Measurements from ENCODE around the gene WDR5. TPM values are rescaled to one million over a fixed set of nuclear protein-coding genes. Genes with fewer than 3 reads are reported as not detected.
"Not testable (repeated sequence)": the region's sequence is repeated elsewhere in the genome, so short reads cannot be mapped to it uniquely, and the experiment has no call there.

The WDR5 gene
- 10 to 100 TPM; 16.0 to 42.3 (median 30.9) TPM for total RNA-seq
- polyA plus RNA-seq, result 10 to 100 TPM; 13.8 to 17.5 TPM
- 34.1 reads per million, percentile 63 among the genes with 10 or more reads in this experiment for total RNA-seq

GRCh38 chr9:134135343-134136117, at the start of gene WDR5:
TSS of gene WDR5 (plus strand) at chr9:134136082. CDS start at chr9:134139878, 3,796 bp downstream.
- Histone ChIP-seq H3K36me3 (ENCODE audit: control insufficient read depth in 2 of 3, insufficient read depth in 3 of 3, low read length in 3 of 3) (peaks cover 0 to 25% (median 3%) of the 10 kb centered on the region in 3 experiments), H3K9me3 (ENCODE audit: control insufficient read depth in 2 of 3, low read length in 3 of 3) (no peaks in the 10 kb centered on the region), H3K27ac (ENCODE audit: low read depth, low read length) (peak within 1 kb of the TSS; percentile 80), H3K4me1 (ENCODE audit: control insufficient read depth in 2 of 2, insufficient read depth in 2 of 2, low read length in 2 of 2) (peaks cover 19 to 28% of the 10 kb centered on the region in 2 donors), H3K4me3 (ENCODE audit: low read length) (peak within 1 kb of the TSS; percentile 94), H3K27me3 (ENCODE audit: control insufficient read depth in 2 of 2, insufficient read depth in 2 of 2, low read length in 2 of 2) (no peaks in the 10 kb centered on the region)
- POLR2A ChIA-PET, result interaction anchor here (0.6 to 4.0 kb wide), 9 partner anchors 29 to 636 kb away, joined by 3 to 61 read pairs (median 7); partner anchors contain the start of genes BRD3OS and RNU6ATAC
- Mint-ChIP-seq H3K4me3 (peak within 1 kb of the TSS; percentile 88 to 98 (median 92)), H3K36me3 (peaks cover 0 to 9% (median 7%) of the 10 kb centered on the region in 5 donors), H3K9me3 (no peaks in the 10 kb centered on the region), H3K4me1 (peaks cover 33 to 65% (median 49%) of the 10 kb centered on the region in 7 donors), H3K27me3 (no peaks in the 10 kb centered on the region), H3K27ac (peak within 1 kb of the TSS; percentile 84 to 93 (median 89))
- peak; percentile 96 for ATAC-seq
- CTCF ChIA-PET, result interaction anchor here (0.6 to 1.2 kb wide), 2 partner anchors 29 to 676 kb away, joined by 3 to 9 read pairs; partner anchors contain the start of genes CACFD1 and RNU6ATAC
- DNase-seq, result peak; percentile 85 to 97 (median 92)
- intact Hi-C loops (cut with micrococcal nuclease), result loop anchor here (1.0 to 5.0 kb wide), 4 partner anchors 29 to 1772 kb away; partner anchors contain the start of genes BRD3 (in 2 of the 2), BRD3OS (in 2 of the 2), RNU6ATAC (in 2 of the 2) and CAMSAP1 (in 1 of the 2)

- H3K4me1 Mint-ChIP-seq, result peaks cover 0 to 2% (median 0%) of the 10 kb centered on the region in 7 donors
- H3K27ac Mint-ChIP-seq, result no peak overlapping the region
- Histone ChIP-seq H3K27ac (ENCODE audit: low read depth, low read length) (no peak overlapping the region), H3K36me3 (ENCODE audit: control insufficient read depth in 2 of 3, insufficient read depth in 3 of 3, low read length in 3 of 3) (no peaks in the 10 kb centered on the region), H3K4me3 (ENCODE audit: low read length) (no peak overlapping the region), H3K27me3 (ENCODE audit: control insufficient read depth in 2 of 2, insufficient read depth in 2 of 2, low read length in 2 of 2) (no peaks in the 10 kb centered on the region), H3K4me1 (ENCODE audit: control insufficient read depth in 2 of 2, insufficient read depth in 2 of 2, low read length in 2 of 2) (no peaks in the 10 kb centered on the region), H3K9me3 (ENCODE audit: control insufficient read depth in 2 of 3, low read length in 3 of 3) (no peaks in the 10 kb centered on the region)
- peaks cover 0 to 15% (median 0%) of the 10 kb centered on the region in 5 donors for H3K27me3 Mint-ChIP-seq
- H3K9me3 Mint-ChIP-seq, result peaks cover 0 to 7% (median 0%) of the 10 kb centered on the region in 11 donors
- DNase-seq (no peak), ATAC-seq (no peak)
- ChIA-PET CTCF (interaction anchor here (0.7 kb wide), 1 partner anchor 181 kb away, joined by 3 read pairs; no protein-coding TSS in a partner anchor), POLR2A (no interaction called here)
- H3K4me3 Mint-ChIP-seq, result no peak overlapping the region
- peaks cover 0 to 4% (median 0%) of the 10 kb centered on the region in 5 donors for H3K36me3 Mint-ChIP-seq
- intact Hi-C loops (cut with micrococcal nuclease), result no loop called here
Measured at GRCh38 chr9:134088063-134088725, 47.7 kb upstream of the WDR5 start.

GRCh38 chr9:134089972-134090371, 45.9 kb upstream of the WDR5 start:
- no peaks in the 10 kb centered on the region for H3K27me3 ChIP-seq (ENCODE audit: control insufficient read depth in 2 of 2, insufficient read depth in 2 of 2, low read length in 2 of 2)
- H3K27ac Mint-ChIP-seq, result no peak overlapping the region
- DNase-seq, result no peak
- ATAC-seq, result no peak
- peaks cover 0 to 7% (median 0%) of the 10 kb centered on the region in 11 donors for H3K9me3 Mint-ChIP-seq
- CTCF ChIA-PET, result no interaction called here
- no peak overlapping the region for H3K4me3 ChIP-seq (ENCODE audit: low read length)
- H3K27me3 Mint-ChIP-seq, result peaks cover 9 to 19% (median 11%) of the 10 kb centered on the region in 5 donors
- POLR2A ChIA-PET, result interaction anchor here (0.6 kb wide), 1 partner anchor 35 kb away, joined by 5 read pairs; no protein-coding TSS in a partner anchor
- no peaks in the 10 kb centered on the region for H3K36me3 ChIP-seq (ENCODE audit: control insufficient read depth in 2 of 3, insufficient read depth in 3 of 3, low read length in 3 of 3)
- no peaks in the 10 kb centered on the region for H3K4me1 ChIP-seq (ENCODE audit: control insufficient read depth in 2 of 2, insufficient read depth in 2 of 2, low read length in 2 of 2)
- peaks cover 0 to 2% (median 0%) of the 10 kb centered on the region in 7 donors for H3K4me1 Mint-ChIP-seq
- intact Hi-C loops (cut with micrococcal nuclease), result no loop called here
- H3K36me3 Mint-ChIP-seq, result peaks cover 0 to 4% (median 0%) of the 10 kb centered on the region in 5 donors
- H3K9me3 ChIP-seq (ENCODE audit: control insufficient read depth in 2 of 3, low read length in 3 of 3), result no peaks in the 10 kb centered on the region
- H3K4me3 Mint-ChIP-seq, result no peak overlapping the region
- no peak overlapping the region for H3K27ac ChIP-seq (ENCODE audit: low read depth, low read length)

- no peak overlapping the region for H3K27ac Mint-ChIP-seq
- ATAC-seq (peak; percentile 90), DNase-seq (peak; percentile 13 to 60 (median 55))
- peaks cover 0 to 5% (median 3%) of the 10 kb centered on the region in 7 donors for H3K4me1 Mint-ChIP-seq
- Histone ChIP-seq H3K27me3 (ENCODE audit: control insufficient read depth in 2 of 2, insufficient read depth in 2 of 2, low read length in 2 of 2) (no peaks in the 10 kb centered on the region), H3K4me3 (ENCODE audit: low read length) (no peak overlapping the region), H3K4me1 (ENCODE audit: control insufficient read depth in 2 of 2, insufficient read depth in 2 of 2, low read length in 2 of 2) (no peaks in the 10 kb centered on the region), H3K9me3 (ENCODE audit: control insufficient read depth in 2 of 3, low read length in 3 of 3) (no peaks in the 10 kb centered on the region), H3K36me3 (ENCODE audit: control insufficient read depth in 2 of 3, insufficient read depth in 3 of 3, low read length in 3 of 3) (no peaks in the 10 kb centered on the region), H3K27ac (ENCODE audit: low read depth, low read length) (no peak overlapping the region)
- intact Hi-C loops (cut with micrococcal nuclease), result loop anchor here (1.0 kb wide), 3 partner anchors 31 to 105 kb away; partner anchors contain the start of genes BRD3 (in 2 of the 2) and BRD3OS (in 2 of the 2)
- peaks cover 0 to 12% (median 0%) of the 10 kb centered on the region in 11 donors for H3K9me3 Mint-ChIP-seq
- ChIA-PET CTCF (interaction anchor here (1.2 kb wide), 1 partner anchor 316 kb away, joined by 5 read pairs; no protein-coding TSS in a partner anchor), POLR2A (no interaction called here)
- no peak overlapping the region for H3K4me3 Mint-ChIP-seq
- H3K27me3 Mint-ChIP-seq, result peaks cover 2 to 23% (median 15%) of the 10 kb centered on the region in 5 donors
- H3K36me3 Mint-ChIP-seq, result no peaks in the 10 kb centered on the region
Measured at GRCh38 chr9:134099123-134099761, 36.6 kb upstream of the WDR5 start.

- no peak overlapping the region for H3K4me3 ChIP-seq (ENCODE audit: low read length)
- no peak overlapping the region for H3K4me3 Mint-ChIP-seq
- H3K4me1 ChIP-seq (ENCODE audit: control insufficient read depth in 2 of 2, insufficient read depth in 2 of 2, low read length in 2 of 2), result no peaks in the 10 kb centered on the region
- no peaks in the 10 kb centered on the region for H3K9me3 ChIP-seq (ENCODE audit: control insufficient read depth in 2 of 3, low read length in 3 of 3)
- peaks cover 0 to 14% (median 0%) of the 10 kb centered on the region in 11 donors for H3K9me3 Mint-ChIP-seq
- ChIA-PET POLR2A (no interaction called here), CTCF (interaction anchor here (0.6 kb wide), 1 partner anchor 150 kb away, joined by 3 read pairs; no protein-coding TSS in a partner anchor)
- no peaks in the 10 kb centered on the region for H3K36me3 Mint-ChIP-seq
- H3K27me3 ChIP-seq (ENCODE audit: control insufficient read depth in 2 of 2, insufficient read depth in 2 of 2, low read length in 2 of 2), result no peaks in the 10 kb centered on the region
- H3K27ac ChIP-seq (ENCODE audit: low read depth, low read length), result no peak overlapping the region
- ATAC-seq (no peak), DNase-seq (no peak)
- peaks cover 0 to 28% (median 12%) of the 10 kb centered on the region in 5 donors for H3K27me3 Mint-ChIP-seq
- H3K27ac Mint-ChIP-seq, result no peak overlapping the region
- H3K4me1 Mint-ChIP-seq, result peaks cover 0 to 5% (median 3%) of the 10 kb centered on the region in 7 donors
- intact Hi-C loops (cut with micrococcal nuclease), result no loop called here
- H3K36me3 ChIP-seq (ENCODE audit: control insufficient read depth in 2 of 3, insufficient read depth in 3 of 3, low read length in 3 of 3), result no peaks in the 10 kb centered on the region
Measured at GRCh38 chr9:134100040-134100439, 35.8 kb upstream of the WDR5 start.

- H3K4me3 Mint-ChIP-seq; DNase-seq; intact Hi-C loops (cut with micrococcal nuclease); H3K4me1 Mint-ChIP-seq; ATAC-seq; H3K36me3 ChIP-seq (ENCODE audit: control insufficient read depth in 2 of 3, insufficient read depth in 3 of 3, low read length in 3 of 3); H3K27ac ChIP-seq (ENCODE audit: low read depth, low read length); H3K27ac Mint-ChIP-seq; CTCF ChIA-PET; H3K4me3 ChIP-seq (ENCODE audit: low read length); H3K36me3 Mint-ChIP-seq; POLR2A ChIA-PET; H3K27me3 ChIP-seq (ENCODE audit: control insufficient read depth in 2 of 2, insufficient read depth in 2 of 2, low read length in 2 of 2); H3K4me1 ChIP-seq (ENCODE audit: control insufficient read depth in 2 of 2, insufficient read depth in 2 of 2, low read length in 2 of 2); H3K9me3 ChIP-seq (ENCODE audit: control insufficient read depth in 2 of 3, low read length in 3 of 3): not testable (repeated sequence)
- Mint-ChIP-seq H3K27me3 (peaks cover 0 to 34% (median 16%) of the 10 kb centered on the region in 5 donors), H3K9me3 (peaks cover 0 to 14% (median 0%) of the 10 kb centered on the region in 11 donors)
Measured at GRCh38 chr9:134101133-134101532, 34.7 kb upstream of the WDR5 start.

Measured in naive thymus-derived CD4-positive, alpha-beta T cell (primary cell).